Measurements from ENCODE around the gene ARSG. TPM values are rescaled to one million over a fixed set of nuclear protein-coding genes. Genes with fewer than 3 reads are reported as not detected.

The ARSG gene
- polyA plus RNA-seq, 2 of the 4 experiments (the other 2 are of a cell fraction): 0.57 to 1.7 TPM

DNA sequence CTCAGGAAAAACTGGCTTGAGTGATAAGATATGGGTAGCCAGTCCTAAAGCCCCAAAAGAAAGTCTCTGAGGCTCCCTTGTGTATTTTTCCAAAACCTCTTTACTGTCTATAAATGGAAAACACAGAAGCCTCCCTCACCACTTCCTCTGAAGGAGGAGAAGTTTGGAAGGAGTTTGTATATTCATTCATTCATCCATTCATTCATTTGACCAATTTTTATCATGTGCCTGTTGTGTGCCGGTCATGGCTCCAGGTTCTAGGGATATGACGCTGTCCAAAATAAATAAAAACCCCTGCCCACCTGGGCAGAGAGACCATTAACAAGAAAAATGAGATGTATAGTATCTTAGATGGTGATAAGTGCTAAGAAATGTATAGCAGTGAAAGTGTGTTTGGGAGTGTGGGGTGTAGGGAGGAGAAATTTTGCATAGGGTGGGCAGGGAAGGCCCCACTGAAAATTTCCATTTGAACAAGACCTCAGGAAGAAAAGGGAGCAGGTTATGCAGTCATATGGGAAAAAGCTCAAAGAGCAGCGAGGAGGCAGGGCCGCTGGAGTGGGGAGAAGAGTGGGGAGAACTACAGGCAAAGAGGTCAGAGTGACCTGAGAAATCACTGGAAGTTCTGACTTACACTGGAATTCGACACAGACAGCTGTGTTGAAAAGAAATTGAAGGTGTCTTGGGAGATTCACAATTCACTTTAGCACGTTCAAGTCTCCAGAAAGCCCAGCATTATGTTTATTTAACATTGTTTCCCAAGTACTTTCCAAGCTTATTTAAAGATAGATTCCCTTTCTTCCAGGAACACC lies 172.1 kb downstream of the ARSG start:
- no peak for FAIRE-seq
- TF ChIP-seq, protein P1, sequence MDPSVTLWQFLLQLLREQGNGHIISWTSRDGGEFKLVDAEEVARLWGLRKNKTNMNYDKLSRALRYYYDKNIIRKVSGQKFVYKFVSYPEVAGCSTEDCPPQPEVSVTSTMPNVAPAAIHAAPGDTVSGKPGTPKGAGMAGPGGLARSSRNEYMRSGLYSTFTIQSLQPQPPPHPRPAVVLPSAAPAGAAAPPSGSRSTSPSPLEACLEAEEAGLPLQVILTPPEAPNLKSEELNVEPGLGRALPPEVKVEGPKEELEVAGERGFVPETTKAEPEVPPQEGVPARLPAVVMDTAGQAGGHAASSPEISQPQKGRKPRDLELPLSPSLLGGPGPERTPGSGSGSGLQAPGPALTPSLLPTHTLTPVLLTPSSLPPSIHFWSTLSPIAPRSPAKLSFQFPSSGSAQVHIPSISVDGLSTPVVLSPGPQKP (IDR thresholded peaks at IDR 0.05; ENCODE audit: low read depth, low read length): no peak
- TF ChIP-seq MYC (IDR thresholded peaks at IDR 0.05; ENCODE audit: borderline replicate concordance, low read length) (no peak), TFCP2L1 (CRISPR knock-in tag; IDR thresholded peaks at IDR 0.05) (no peak), RCOR1 (IDR thresholded peaks at IDR 0.05; ENCODE audit: low read depth, low read length) (no peak), HOXB13 (CRISPR knock-in tag; IDR thresholded peaks at IDR 0.05; ENCODE audit: low read depth) (no peak), SREBF2 (IDR thresholded peaks at IDR 0.05) (no peak), BHLHE40 (IDR thresholded peaks at IDR 0.05; ENCODE audit: low read depth, low read length) (no peak), CHD4 (IDR thresholded peaks at IDR 0.05; ENCODE audit: borderline replicate concordance) (no peak), EHF (CRISPR knock-in tag; IDR thresholded peaks at IDR 0.05) (no peak), FOSB (CRISPR knock-in tag; IDR thresholded peaks at IDR 0.05) (no peak), HMGXB4 (CRISPR knock-in tag; IDR thresholded peaks at IDR 0.05; ENCODE audit: borderline replicate concordance) (no peak), ZC3H11A (IDR thresholded peaks at IDR 0.05) (no peak), HOXB5 (CRISPR knock-in tag; IDR thresholded peaks at IDR 0.05) (no peak), RAD21 (conservative IDR thresholded peaks at IDR 0.05 in 1 of 2, IDR thresholded peaks at IDR 0.05 in 1 of 2) (no peak), ZNF302 (CRISPR knock-in tag; IDR thresholded peaks at IDR 0.05) (no peak), SMC3 (IDR thresholded peaks at IDR 0.05) (no peak), HEYL (CRISPR knock-in tag; IDR thresholded peaks at IDR 0.05) (no peak)
- no peak overlapping the region for H3K27ac ChIP-seq
- ChIA-PET POLR2A (no interaction called here), CTCF (interaction anchor here (0.6 to 7.8 kb wide), 37 partner anchors 7 to 574 kb away, joined by 3 to 55 read pairs (median 4); partner anchors contain the start of gene AMZ2)
- H3K4me1 ChIP-seq: peaks cover 7% of the 10 kb centered on the region; the same call in 2 of the 3 replicates
- ATAC-seq: no peak; a peak in 1 of 6 replicates
- no peak overlapping the region for H3K4me2 ChIP-seq
- no peak overlapping the region for H3K4me3 ChIP-seq
- no peaks in the 10 kb centered on the region for H3K9me3 ChIP-seq
- 38% methylated on average over 6 of the region's 6 CpGs for WGBS (ENCODE audit: missing lambda C conversion rate)
- no peak for DNase-seq (ENCODE audit: low read depth in 1 of 2, low spot score in 1 of 2)

- WGBS (ENCODE audit: missing lambda C conversion rate): 32% methylated on average over 5 of the region's 5 CpGs
- H3K27ac ChIP-seq: no peak overlapping the region
- POLR2A ChIA-PET: no interaction called here
- no peaks in the 10 kb centered on the region for H3K4me1 ChIP-seq
- CTCF ChIA-PET: interaction anchor here (0.7 to 7.8 kb wide), 15 partner anchors 10 to 295 kb away, joined by 3 to 55 read pairs (median 4); no protein-coding TSS in a partner anchor
- H3K4me3 ChIP-seq: no peak overlapping the region
- ATAC-seq: no peak
- no peak for FAIRE-seq
- H3K9me3 ChIP-seq: peaks cover 3% of the 10 kb centered on the region; the same call in 1 of the 3 replicates
- H3K4me2 ChIP-seq: no peak overlapping the region
- DNase-seq (ENCODE audit: low read depth in 1 of 2, low spot score in 1 of 2): no peak
- TF ChIP-seq ESRRA (IDR thresholded peaks at IDR 0.05; ENCODE audit: borderline replicate concordance, low read length) (no peak), EP300 (IDR thresholded peaks at IDR 0.05) (no peak), SREBF2 (IDR thresholded peaks at IDR 0.05) (no peak), KDM1A (IDR thresholded peaks at IDR 0.05; ENCODE audit: low read depth) (no peak)
- TF ChIP-seq, protein P2, sequence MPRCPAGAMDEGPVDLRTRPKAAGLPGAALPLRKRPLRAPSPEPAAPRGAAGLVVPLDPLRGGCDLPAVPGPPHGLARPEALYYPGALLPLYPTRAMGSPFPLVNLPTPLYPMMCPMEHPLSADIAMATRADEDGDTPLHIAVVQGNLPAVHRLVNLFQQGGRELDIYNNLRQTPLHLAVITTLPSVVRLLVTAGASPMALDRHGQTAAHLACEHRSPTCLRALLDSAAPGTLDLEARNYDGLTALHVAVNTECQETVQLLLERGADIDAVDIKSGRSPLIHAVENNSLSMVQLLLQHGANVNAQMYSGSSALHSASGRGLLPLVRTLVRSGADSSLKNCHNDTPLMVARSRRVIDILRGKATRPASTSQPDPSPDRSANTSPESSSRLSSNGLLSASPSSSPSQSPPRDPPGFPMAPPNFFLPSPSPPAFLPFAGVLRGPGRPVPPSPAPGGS (IDR thresholded peaks at IDR 0.05): no peak
Observed at GRCh38 chr17:68468334-68468733, 177.0 kb downstream of the ARSG start.
